A549 treated with dexamethasone at 1 μM for 4 hours (cell line): Measurements from ENCODE around the gene ELK4. TPM values are rescaled to one million over a fixed set of nuclear protein-coding genes. Genes with fewer than 3 reads are reported as not detected.

ENCODE experiments used
- total RNA-seq: library from RNA; stranded (reverse); fragments of 200-300 nt; extraction: Qiagen RNA extraction; gene quantifications from 5 replicates; pipeline ENCODE4 v1.2.3, GENCODE V29; 2022

Gene ELK4, protein sequence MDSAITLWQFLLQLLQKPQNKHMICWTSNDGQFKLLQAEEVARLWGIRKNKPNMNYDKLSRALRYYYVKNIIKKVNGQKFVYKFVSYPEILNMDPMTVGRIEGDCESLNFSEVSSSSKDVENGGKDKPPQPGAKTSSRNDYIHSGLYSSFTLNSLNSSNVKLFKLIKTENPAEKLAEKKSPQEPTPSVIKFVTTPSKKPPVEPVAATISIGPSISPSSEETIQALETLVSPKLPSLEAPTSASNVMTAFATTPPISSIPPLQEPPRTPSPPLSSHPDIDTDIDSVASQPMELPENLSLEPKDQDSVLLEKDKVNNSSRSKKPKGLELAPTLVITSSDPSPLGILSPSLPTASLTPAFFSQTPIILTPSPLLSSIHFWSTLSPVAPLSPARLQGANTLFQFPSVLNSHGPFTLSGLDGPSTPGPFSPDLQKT
- total RNA-seq: 6.5 to 10.0 TPM (median 8.4 TPM) in 5 replicates

DNA sequence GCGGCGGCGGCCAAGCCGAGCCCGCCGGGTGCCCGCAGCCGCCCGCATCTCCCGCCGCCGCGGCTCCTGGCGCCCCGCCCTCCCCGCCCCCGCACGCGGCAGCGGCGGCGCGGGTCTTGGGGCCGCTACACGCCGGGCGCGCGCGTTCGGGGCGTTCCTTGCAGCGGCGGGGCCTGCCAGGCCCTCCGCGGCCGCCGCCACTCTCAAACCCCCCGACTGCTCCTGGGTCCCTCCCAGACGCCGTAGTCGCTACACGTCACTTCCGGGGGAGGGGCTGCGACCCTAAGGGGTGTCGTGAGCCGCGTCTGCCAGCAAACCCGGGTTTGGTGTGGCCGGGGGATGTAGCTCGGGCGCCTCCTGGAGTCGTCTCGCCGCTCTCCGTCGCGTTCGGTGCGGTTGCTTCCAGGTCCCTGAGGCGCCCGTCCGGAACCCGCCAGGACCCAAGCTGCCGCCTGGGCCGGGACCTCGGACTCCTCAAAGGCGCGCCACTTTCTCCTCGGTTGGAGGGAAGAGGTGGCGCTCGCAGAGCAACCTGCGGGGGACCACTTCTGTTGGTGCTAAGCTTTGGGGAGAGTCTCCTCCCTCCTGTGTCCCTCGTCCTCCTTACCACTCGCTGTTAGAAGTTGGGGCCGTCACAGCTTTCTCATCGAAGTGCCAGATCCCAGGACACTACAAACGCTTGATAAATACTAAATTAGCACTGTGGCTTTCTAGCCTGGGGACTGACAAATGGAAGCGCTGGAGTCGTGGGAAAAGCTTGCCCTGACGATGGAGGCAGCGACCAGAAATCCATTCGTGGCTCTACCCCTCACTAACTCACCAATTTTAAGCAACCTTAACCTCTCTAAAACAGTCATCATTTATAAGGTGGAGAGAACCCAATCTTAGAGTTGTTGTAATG lies at the start of gene ELK4:
Gene ELK4, minus strand, starts transcription at position 244 of the 901 bp plus-strand sequence. CDS start 8,129 bp downstream, outside the sequence.

DNA sequence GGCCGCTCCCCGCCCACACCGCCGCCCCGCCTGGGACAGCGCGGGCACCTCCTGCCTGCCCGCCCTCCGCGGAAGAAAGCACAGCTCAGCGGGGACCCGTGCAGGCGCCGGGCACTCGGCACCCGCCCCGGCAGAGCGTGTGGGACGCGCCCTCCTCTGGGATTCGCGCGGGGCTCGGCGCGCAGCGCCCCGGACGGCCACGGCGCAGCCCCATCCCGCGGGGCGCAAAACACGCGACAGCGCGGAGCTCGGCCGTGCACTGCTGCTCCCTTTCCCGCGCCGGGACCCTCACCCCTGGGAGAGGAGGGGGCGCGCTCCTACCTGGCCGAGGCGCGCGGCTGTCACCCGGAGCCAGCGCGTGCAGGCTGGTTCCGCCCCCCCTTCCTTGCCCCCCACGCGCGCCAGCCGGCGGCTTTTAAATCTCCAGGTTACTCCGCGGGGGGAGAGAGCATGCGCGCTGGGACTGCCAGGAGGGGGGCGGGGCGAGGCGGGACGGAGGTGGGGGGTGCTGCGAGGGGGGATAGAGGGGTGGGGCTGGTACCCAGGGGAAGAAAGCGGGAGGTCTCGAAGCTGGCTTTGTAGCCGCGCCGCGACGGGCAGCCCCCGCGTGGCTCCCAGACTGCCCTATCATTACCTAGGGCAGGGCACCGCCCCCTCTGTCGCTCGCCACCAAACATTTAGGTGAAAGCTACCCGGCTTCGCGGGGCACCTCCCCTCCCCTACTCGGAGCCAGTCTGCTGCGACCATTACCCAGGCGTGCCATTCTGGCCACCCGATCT lies 48.5 kb upstream of the ELK4 start, which contains the start of gene SLC45A3:
Gene SLC45A3, minus strand, starts transcription at position 437 of the 779 bp plus-strand sequence. CDS start 15,853 bp downstream, outside the sequence.

Other genes starting within 250 kb of the ELK4 start
- 0.25 TPM in 1 of 5 replicates, not detected in the others for gene LEMD1, start 210.0 kb downstream of the ELK4 start, total RNA-seq
- gene BLACAT1, start 176.0 kb downstream of the ELK4 start, total RNA-seq: 0.05 TPM in 1 of 5 replicates, not detected in the others
- gene CDK18, start 127.3 kb downstream of the ELK4 start, total RNA-seq: 0.82 to 1.2 TPM (median 0.97 TPM) in 5 replicates
- 3.8 to 5.7 TPM (median 4.8 TPM) in 5 replicates for gene SLC45A3, start 48.5 kb upstream of the ELK4 start, total RNA-seq
- 81.6 to 110 TPM (median 99.7 TPM) in 5 replicates for gene NUCKS1, start 118.2 kb upstream of the ELK4 start, total RNA-seq
- 9.9 to 11.6 TPM (median 11.1 TPM) in 5 replicates for gene RAB29, start 143.5 kb upstream of the ELK4 start, total RNA-seq
- 20.9 to 23.7 TPM (median 22.3 TPM) in 5 replicates for gene SLC41A1, start 181.2 kb upstream of the ELK4 start, total RNA-seq
- not detected in 5 replicates for gene PM20D1, start 218.1 kb upstream of the ELK4 start, total RNA-seq